ENCODE data around the gene PANK2. TPM values are rescaled to one million over a fixed set of nuclear protein-coding genes. Genes with fewer than 3 reads are reported as not detected.

PANK2 gene
- total RNA-seq, 1 donor from 2014 or later, result 41.9 TPM

DNA sequence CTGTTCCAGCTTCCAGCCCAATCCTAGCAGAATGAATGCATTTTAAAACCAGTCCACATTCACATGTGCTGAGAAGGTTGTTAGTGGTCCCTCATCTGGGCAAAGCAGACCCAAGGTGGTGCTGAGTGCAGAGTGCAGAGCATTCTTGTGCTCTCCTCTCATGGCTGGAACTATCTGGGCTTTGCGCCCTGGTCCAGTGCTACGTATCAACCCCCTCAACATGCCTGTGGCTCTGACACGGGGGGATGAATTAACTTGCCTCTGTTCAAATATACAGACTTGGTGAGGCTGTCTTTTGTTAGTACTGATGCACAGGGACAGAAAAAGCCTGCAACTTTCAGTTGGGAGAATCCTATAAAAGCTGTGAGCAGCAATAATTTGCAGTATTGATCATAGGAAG is 42.5 kb downstream of the PANK2 start:
- Mint-ChIP-seq H3K36me3 (ENCODE audit: unreplicated experiment) (peaks cover 17% of the 10 kb centered on the region), H3K9me3 (ENCODE audit: unreplicated experiment) (no peaks in the 10 kb centered on the region), H3K27ac (ENCODE audit: unreplicated experiment) (no peak overlapping the region), H3K27me3 (ENCODE audit: unreplicated experiment) (no peaks in the 10 kb centered on the region), H3K4me1 (ENCODE audit: unreplicated experiment) (peaks cover 24% of the 10 kb centered on the region), H3K4me3 (ENCODE audit: unreplicated experiment) (no peak overlapping the region)
- DNase-seq (ENCODE audit: extremely low spot score, unreplicated experiment), result no peak
- TF ChIP-seq, protein P1, sequence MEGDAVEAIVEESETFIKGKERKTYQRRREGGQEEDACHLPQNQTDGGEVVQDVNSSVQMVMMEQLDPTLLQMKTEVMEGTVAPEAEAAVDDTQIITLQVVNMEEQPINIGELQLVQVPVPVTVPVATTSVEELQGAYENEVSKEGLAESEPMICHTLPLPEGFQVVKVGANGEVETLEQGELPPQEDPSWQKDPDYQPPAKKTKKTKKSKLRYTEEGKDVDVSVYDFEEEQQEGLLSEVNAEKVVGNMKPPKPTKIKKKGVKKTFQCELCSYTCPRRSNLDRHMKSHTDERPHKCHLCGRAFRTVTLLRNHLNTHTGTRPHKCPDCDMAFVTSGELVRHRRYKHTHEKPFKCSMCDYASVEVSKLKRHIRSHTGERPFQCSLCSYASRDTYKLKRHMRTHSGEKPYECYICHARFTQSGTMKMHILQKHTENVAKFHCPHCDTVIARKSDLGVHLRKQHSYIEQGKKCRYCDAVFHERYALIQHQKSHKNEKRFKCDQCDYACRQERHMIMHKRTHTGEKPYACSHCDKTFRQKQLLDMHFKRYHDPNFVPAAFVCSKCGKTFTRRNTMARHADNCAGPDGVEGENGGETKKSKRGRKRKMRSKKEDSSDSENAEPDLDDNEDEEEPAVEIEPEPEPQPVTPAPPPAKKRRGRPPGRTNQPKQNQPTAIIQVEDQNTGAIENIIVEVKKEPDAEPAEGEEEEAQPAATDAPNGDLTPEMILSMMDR (IDR thresholded peaks at IDR 0.05), result no peak

DNA sequence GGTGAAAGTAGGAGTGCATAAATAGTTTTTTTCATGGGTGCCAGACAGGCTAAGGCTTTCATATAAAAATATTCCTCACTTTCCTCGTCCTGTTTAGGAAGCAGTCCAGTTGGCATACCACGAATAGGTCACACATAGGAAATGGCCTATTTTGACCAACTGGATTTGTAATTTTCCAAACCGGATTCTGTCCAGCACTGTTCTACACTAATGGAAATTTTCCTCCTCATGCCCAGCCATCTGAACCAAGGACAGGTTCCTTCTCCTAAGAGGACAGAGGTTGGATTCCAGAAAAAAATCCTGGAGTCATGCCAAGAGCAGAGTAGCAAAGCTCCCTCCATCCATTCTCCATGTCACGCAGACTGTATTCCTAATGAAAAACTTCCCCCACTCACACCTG is 43.1 kb downstream of the PANK2 start:
- H3K36me3 Mint-ChIP-seq (ENCODE audit: unreplicated experiment), result peaks cover 12% of the 10 kb centered on the region
- peak overlapping the region; percentile 60 for H3K4me3 Mint-ChIP-seq (ENCODE audit: unreplicated experiment)
- no peaks in the 10 kb centered on the region for H3K9me3 Mint-ChIP-seq (ENCODE audit: unreplicated experiment)
- TF ChIP-seq, protein P1 (IDR thresholded peaks at IDR 0.05), result no peak
- H3K4me1 Mint-ChIP-seq (ENCODE audit: unreplicated experiment), result peaks cover 21% of the 10 kb centered on the region
- no peaks in the 10 kb centered on the region for H3K27me3 Mint-ChIP-seq (ENCODE audit: unreplicated experiment)
- peak overlapping the region; percentile 90 for H3K27ac Mint-ChIP-seq (ENCODE audit: unreplicated experiment)
- no peak for DNase-seq (ENCODE audit: extremely low spot score, unreplicated experiment)

DNA sequence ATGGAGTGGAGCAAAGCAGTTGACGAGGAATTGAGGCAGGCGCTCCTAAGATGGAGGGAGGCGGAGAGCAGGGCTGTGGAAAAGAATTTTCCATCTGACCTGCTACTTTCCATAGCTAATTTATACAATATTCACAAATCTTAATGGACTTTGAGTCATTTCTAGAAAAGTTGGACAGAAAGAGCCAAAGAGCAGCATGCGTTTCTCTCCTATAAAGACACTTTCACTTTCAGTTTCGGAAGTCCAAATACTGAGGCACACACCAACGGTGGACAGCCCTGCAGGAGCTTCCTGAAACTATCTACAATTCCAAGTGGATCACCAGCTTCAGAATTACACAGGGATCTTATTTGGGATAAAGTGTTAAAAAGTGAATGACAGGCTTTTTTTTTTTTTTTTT is 43.5 kb downstream of the PANK2 start:
- Mint-ChIP-seq H3K9me3 (ENCODE audit: unreplicated experiment) (no peaks in the 10 kb centered on the region), H3K27me3 (ENCODE audit: unreplicated experiment) (no peaks in the 10 kb centered on the region), H3K4me3 (ENCODE audit: unreplicated experiment) (peak overlapping the region; percentile 60), H3K36me3 (ENCODE audit: unreplicated experiment) (peaks cover 14% of the 10 kb centered on the region), H3K4me1 (ENCODE audit: unreplicated experiment) (peaks cover 21% of the 10 kb centered on the region), H3K27ac (ENCODE audit: unreplicated experiment) (peak overlapping the region; percentile 90)
- no peak for DNase-seq (ENCODE audit: extremely low spot score, unreplicated experiment)
- TF ChIP-seq, protein P1 (IDR thresholded peaks at IDR 0.05), result no peak

DNA sequence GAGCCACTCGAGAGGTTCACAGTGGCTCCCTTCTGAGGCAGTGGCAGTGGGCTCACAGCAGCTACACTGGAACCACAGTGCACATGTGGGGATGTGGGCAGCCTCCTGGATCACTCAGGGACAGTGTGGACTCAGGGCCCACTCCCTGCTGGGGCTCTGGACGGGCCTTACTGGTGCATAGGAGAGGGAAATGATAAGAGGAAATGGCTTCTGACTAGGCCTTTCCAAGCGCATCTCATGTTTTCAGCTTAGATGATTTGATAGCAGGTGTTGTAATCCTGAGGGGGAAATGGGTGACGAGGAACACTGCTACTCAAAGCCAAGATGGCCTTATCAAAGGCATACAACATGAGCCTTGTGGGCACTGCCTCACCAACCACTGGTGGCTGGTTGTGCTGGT is 44.0 kb downstream of the PANK2 start:
- Mint-ChIP-seq H3K9me3 (ENCODE audit: unreplicated experiment) (no peaks in the 10 kb centered on the region), H3K4me1 (ENCODE audit: unreplicated experiment) (peaks cover 17% of the 10 kb centered on the region), H3K27ac (ENCODE audit: unreplicated experiment) (peak overlapping the region; percentile 90), H3K27me3 (ENCODE audit: unreplicated experiment) (no peaks in the 10 kb centered on the region), H3K36me3 (ENCODE audit: unreplicated experiment) (peaks cover 14% of the 10 kb centered on the region), H3K4me3 (ENCODE audit: unreplicated experiment) (peak overlapping the region; percentile 60)
- TF ChIP-seq, protein P1 (IDR thresholded peaks at IDR 0.05), result no peak
- no peak for DNase-seq (ENCODE audit: extremely low spot score, unreplicated experiment)

DNA sequence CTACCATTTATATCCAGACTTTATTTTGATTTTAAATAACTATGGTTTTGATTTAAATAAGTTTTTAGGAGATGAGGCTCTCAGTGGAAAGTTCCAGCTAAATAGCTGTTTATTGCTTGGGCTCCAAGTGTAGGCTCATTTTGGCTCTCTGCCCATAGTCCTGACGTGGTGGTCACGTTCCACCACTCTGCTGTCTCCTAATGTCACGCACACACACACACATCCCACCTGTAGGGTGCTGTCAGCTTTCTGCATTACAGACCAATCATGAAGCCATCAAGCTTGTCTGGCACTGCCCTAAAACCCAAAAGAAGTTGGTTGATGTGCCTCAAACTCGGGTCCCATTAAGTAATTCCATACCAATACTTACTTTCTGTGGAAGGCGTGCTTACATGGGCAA is 45.4 kb downstream of the PANK2 start:
- DNase-seq (ENCODE audit: extremely low spot score, unreplicated experiment), result no peak
- Mint-ChIP-seq H3K4me1 (ENCODE audit: unreplicated experiment) (peaks cover 16% of the 10 kb centered on the region), H3K27ac (ENCODE audit: unreplicated experiment) (no peak overlapping the region), H3K27me3 (ENCODE audit: unreplicated experiment) (no peaks in the 10 kb centered on the region), H3K9me3 (ENCODE audit: unreplicated experiment) (no peaks in the 10 kb centered on the region), H3K4me3 (ENCODE audit: unreplicated experiment) (no peak overlapping the region), H3K36me3 (ENCODE audit: unreplicated experiment) (peaks cover 18% of the 10 kb centered on the region)
- TF ChIP-seq, protein P1 (IDR thresholded peaks at IDR 0.05), result no peak
